Keratinocyte (primary cell): Measurements from ENCODE around the gene TARP.

Experiments used
- CTCF ChIP-seq, 3 experiments: IDR thresholded peaks in 1 of 3; conservative IDR thresholded peaks in 1 of 3; optimal IDR thresholded peaks in 1 of 3; 2 replicates in 2 of 3; 3 replicates in 1 of 3; pipeline versions ENCODE3 to v1.5.1; 2011; ENCODE audit warnings: low read length in 3 of 3, mild to moderate bottlenecking in 3 of 3, moderate library complexity in 2 of 3, control low read depth in 1 of 3, inconsistent platforms in 1 of 3; ENCODE audit not compliant: insufficient read depth in 2 of 3; ENCODE audit errors: extremely low read depth in 1 of 3
- EZH2 ChIP-seq: IDR thresholded peaks from one replicate; pipeline ENCODE4 v1.6.1; 2012; ENCODE audit warnings: inconsistent platforms, mild to moderate bottlenecking, low read length, moderate library complexity

GRCh38 chr7:38284553-38284952 lies 11.1 kb upstream of the TARP start:
- TF ChIP-seq CTCF (optimal IDR thresholded peaks at IDR 0.05 in 1 of 3, IDR thresholded peaks at IDR 0.05 in 1 of 3, conservative IDR thresholded peaks at IDR 0.05 in 1 of 3; ENCODE audit: extremely low read depth in 1 of 3, insufficient read depth in 2 of 3, low read length in 3 of 3) = no peak
- TF ChIP-seq EZH2 = no peak
